ENCODE measurements around the gene TNIP3.
"Not testable (repeated sequence)": the region's sequence is repeated elsewhere in the genome, so short reads cannot be mapped to it uniquely, and the experiment has no call there.

The TNIP3 gene

GRCh38 chr4:121164291-121164690 lies at the start of gene TNIP3:
Gene TNIP3, minus strand, starts transcription at chr4:121164321. Its CDS starts 196 bp downstream, at chr4:121164125.
- no peak for DNase-seq

- no peak for DNase-seq
Measured at GRCh38 chr4:121212806-121213205, 48.7 kb upstream of the TNIP3 start.

- no peak for DNase-seq
Measured at GRCh38 chr4:121209171-121209570, 45.0 kb upstream of the TNIP3 start.

GRCh38 chr4:121208244-121209007 lies 44.3 kb upstream of the TNIP3 start:
- DNase-seq, result no peak

- not testable (repeated sequence) for DNase-seq
Measured at GRCh38 chr4:121205777-121206176, 41.7 kb upstream of the TNIP3 start.

- DNase-seq, result peak; percentile 20
Measured at GRCh38 chr4:121200795-121201472, 36.8 kb upstream of the TNIP3 start.

- DNase-seq, result peak; percentile 70
Measured at GRCh38 chr4:121199742-121200561, 35.8 kb upstream of the TNIP3 start.

GRCh38 chr4:121198251-121198650 lies 34.1 kb upstream of the TNIP3 start:
- DNase-seq, result no peak

- DNase-seq, result no peak
Measured at GRCh38 chr4:121195649-121196048, 31.5 kb upstream of the TNIP3 start.

- DNase-seq, result peak; percentile 81
Measured at GRCh38 chr4:121192480-121192879, 28.4 kb upstream of the TNIP3 start.

GRCh38 chr4:121192013-121192412 lies 27.9 kb upstream of the TNIP3 start:
- DNase-seq, result no peak

- no peak for DNase-seq
Measured at GRCh38 chr4:121191361-121191760, 27.2 kb upstream of the TNIP3 start.

- no peak for DNase-seq
Measured at GRCh38 chr4:121190389-121190788, 26.3 kb upstream of the TNIP3 start.

GRCh38 chr4:121189326-121190215 lies 25.4 kb upstream of the TNIP3 start:
- peak; percentile 82 for DNase-seq

GRCh38 chr4:121187206-121187605 lies 23.1 kb upstream of the TNIP3 start:
- no peak for DNase-seq

- DNase-seq, result no peak
Measured at GRCh38 chr4:121185960-121186359, 21.8 kb upstream of the TNIP3 start.

- no peak for DNase-seq
Measured at GRCh38 chr4:121183989-121184388, 19.9 kb upstream of the TNIP3 start.

- DNase-seq, result no peak
Measured at GRCh38 chr4:121183361-121183760, 19.2 kb upstream of the TNIP3 start.

- DNase-seq, result peak; percentile 57
Measured at GRCh38 chr4:121182296-121182695, 18.2 kb upstream of the TNIP3 start.

GRCh38 chr4:121181493-121181892 lies 17.4 kb upstream of the TNIP3 start:
- no peak for DNase-seq

- no peak for DNase-seq
Measured at GRCh38 chr4:121180558-121180957, 16.4 kb upstream of the TNIP3 start.
